Measurements from ENCODE around the gene CACNA2D2. TPM values are rescaled to one million over a fixed set of nuclear protein-coding genes. Genes with fewer than 3 reads are reported as not detected.

CACNA2D2 gene
- total and polyA plus RNA-seq, 2 of the 13 experiments (the other 11 are each of a cell fraction or from before 2014, with no cell fraction given), result not detected

- H3K36me3 ChIP-seq (replicated peaks in 1 of 2; ENCODE audit: control insufficient read depth in 1 of 2, insufficient read depth in 2 of 2, low read length in 2 of 2), result peaks cover 3 to 6% of the 10 kb centered on the region in 2 experiments; a peak in 1 of 5 replicates
- H3K4me3 ChIP-seq (replicated peaks in 1 of 3; ENCODE audit: insufficient read depth in 1 of 3, low read depth in 2 of 3, low read length in 3 of 3), result no peak overlapping the region
- H4K20me1 ChIP-seq (ENCODE audit: insufficient read depth, low read length), result peaks cover 5% of the 10 kb centered on the region
- FAIRE-seq (no peak), ATAC-seq (no peak), DNase-seq (ENCODE audit: low spot score) (no peak)
- H3K4me2 ChIP-seq (ENCODE audit: low read depth, low read length), result no peak overlapping the region
- H3K27ac ChIP-seq (ENCODE audit: extremely low read length, insufficient read depth, low read length), result no peak overlapping the region
- in situ Hi-C loops (cut with HindIII; ENCODE audit: extremely low pct_ligation_motif_present, low pct_unique_long_range_greater_than_20kb) (no loop called here), intact Hi-C loops (cut with micrococcal nuclease; ENCODE audit: unreplicated experiment) (no loop called here)
- no TSS peak for BruUV-seq (replicated peaks)
- no peak overlapping the region for H2AFZ ChIP-seq (ENCODE audit: low read length)
- no peak overlapping the region for H3K9ac ChIP-seq (ENCODE audit: insufficient read depth, low read depth, low read length)
- no peaks in the 10 kb centered on the region for H3K9me3 ChIP-seq (ENCODE audit: low read length)
- ChIA-PET POLR2A (interaction anchor here (3.4 kb wide), 1 partner anchor 11 kb away, joined by 60 read pairs; the partner anchor contains the start of genes CYB561D2 and NPRL2), CTCF (ENCODE audit: low intra/inter-chr PET ratio, low total read pairs) (no interaction called here)
- TF ChIP-seq SIN3B (IDR thresholded peaks at IDR 0.05; ENCODE audit: low read length) (no peak), TAF1 (CRISPR knock-in tag; IDR thresholded peaks at IDR 0.05) (no peak), EZH2 (conservative IDR thresholded peaks at IDR 0.05; ENCODE audit: low read depth, low read length) (no peak), ZSCAN29 (CRISPR knock-in tag; conservative IDR thresholded peaks at IDR 0.05) (no peak), RORA (CRISPR knock-in tag; IDR thresholded peaks at IDR 0.05) (no peak), POGK (CRISPR knock-in tag; conservative IDR thresholded peaks at IDR 0.05) (no peak), MTF2 (CRISPR knock-in tag; IDR thresholded peaks at IDR 0.05; ENCODE audit: borderline replicate concordance) (no peak), ZNF713 (CRISPR knock-in tag; IDR thresholded peaks at IDR 0.05) (no peak), SALL2 (CRISPR knock-in tag; IDR thresholded peaks at IDR 0.05) (no peak), ZSCAN20 (CRISPR knock-in tag; IDR thresholded peaks at IDR 0.05; ENCODE audit: borderline replicate concordance) (no peak), ZNF260 (CRISPR knock-in tag; IDR thresholded peaks at IDR 0.05; ENCODE audit: borderline replicate concordance, low read depth) (no peak), MYC (CRISPR knock-in tag; IDR thresholded peaks at IDR 0.05; ENCODE audit: borderline replicate concordance) (no peak), TFDP1 (CRISPR knock-in tag; IDR thresholded peaks at IDR 0.05; ENCODE audit: borderline replicate concordance) (no peak)
- peaks cover 61% of the 10 kb centered on the region for H3K4me1 ChIP-seq (ENCODE audit: insufficient read depth, low read length)
- H3K79me2 ChIP-seq (ENCODE audit: insufficient read depth, low read length), result peaks cover 29% of the 10 kb centered on the region
- H3K27me3 ChIP-seq (ENCODE audit: control insufficient read depth in 1 of 2, insufficient read depth in 2 of 2, low read length in 2 of 2), result peaks cover 1 to 2% of the 10 kb centered on the region in 2 experiments; a peak in 1 of 5 replicates
- 90% methylated on average over 5 of the region's 5 CpGs for WGBS (ENCODE audit: low lambda C conversion rate)
Measured at GRCh38 chr3:50338965-50339364, 164.5 kb downstream of the CACNA2D2 start.

Data from HepG2 (cell line).